A549 treated with RU486 at 1 μM for 4 hours (cell line): ENCODE results near the gene CLDN10. TPM values are rescaled to one million over a fixed set of nuclear protein-coding genes. Genes with fewer than 3 reads are reported as not detected.

Experiments used
- total RNA-seq: library from RNA; stranded (reverse); fragments of 200-300 nt; extraction: Qiagen RNA extraction; gene quantifications from 5 replicates; pipeline ENCODE4 v1.2.3, GENCODE V29; 2022; ENCODE audit warnings: low read depth

CLDN10 gene
- 0.13 to 0.50 TPM (median 0.29 TPM) in 4 of 5 replicates, not detected in the other for total RNA-seq

DNA sequence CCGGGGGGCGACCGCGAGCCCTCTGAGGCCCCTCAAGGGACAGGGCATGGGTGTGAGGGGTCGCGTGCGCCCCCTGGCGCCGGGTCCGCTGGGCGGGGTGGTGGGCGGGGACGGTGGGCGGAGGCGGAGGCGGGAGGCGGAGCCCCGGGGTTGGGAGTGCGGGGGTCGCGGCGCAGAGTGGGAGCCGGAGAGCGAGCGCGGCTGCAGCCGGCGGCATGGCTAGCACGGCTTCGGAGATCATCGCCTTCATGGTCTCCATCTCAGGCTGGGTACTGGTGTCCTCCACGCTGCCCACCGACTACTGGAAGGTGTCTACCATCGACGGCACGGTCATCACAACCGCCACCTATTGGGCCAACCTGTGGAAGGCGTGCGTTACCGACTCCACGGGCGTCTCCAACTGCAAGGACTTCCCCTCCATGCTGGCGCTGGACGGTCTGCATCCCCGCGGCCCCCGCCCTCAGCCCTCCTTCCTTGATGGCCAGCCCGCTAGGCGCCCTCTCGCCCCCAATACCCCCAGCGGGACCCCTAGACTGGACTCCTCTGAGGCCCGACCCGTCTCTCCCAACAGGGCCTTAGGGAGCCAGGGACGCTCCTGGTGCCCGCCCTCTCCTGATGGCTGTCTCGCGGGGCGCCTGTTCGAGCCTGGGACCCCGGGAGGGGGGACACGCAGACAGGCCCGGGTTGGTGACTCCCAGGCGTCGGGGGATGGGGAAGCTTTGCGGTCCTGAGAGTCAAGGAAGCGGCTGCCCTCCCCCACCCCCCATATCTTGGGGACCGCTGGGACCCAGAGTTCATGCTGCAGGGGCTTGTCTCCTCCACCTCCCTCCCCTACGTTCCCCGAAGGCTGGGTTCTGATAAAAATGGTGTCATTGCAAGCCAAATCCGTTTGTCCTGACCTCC lies at the start of gene CLDN10:
CLDN10 (plus strand) TSS at position 182 of the 903 bp plus-strand sequence; CDS start at position 216, 34 bp downstream.

Other genes with a start within 250 kb of the CLDN10 start
- 12.6 to 14.7 TPM (median 13.6 TPM) in 5 replicates for gene DZIP1, start 92.0 kb downstream of the CLDN10 start, total RNA-seq
- gene DNAJC3, start 124.4 kb downstream of the CLDN10 start, total RNA-seq = 7.5 to 14.1 TPM (median 13.0 TPM) in 5 replicates